Psoas muscle (tissue), 8 donors: ENCODE measurements around the gene ZBTB24. TPM values are rescaled to one million over a fixed set of nuclear protein-coding genes. Genes with fewer than 3 reads are reported as not detected.

Source experiments
- ATAC-seq, 4 donors: fragments of 200-7000 bp; cut with Tn5 transposase; one replicate each; pipeline ENCODE4 v1.9.1; 2020; ENCODE audit warnings: moderate library complexity in 3 of 4, mild to moderate bottlenecking in 2 of 4
- DNase-seq, 2 donors: peaks; one replicate each; pipeline ENCODE4 v3.0.0-alpha.2; 2020
- H3K27ac ChIP-seq: fragments of 200-600 bp; one replicate; pipeline ENCODE4 v1.8.0; 2022
- H3K27me3 ChIP-seq, 3 donors: fragments of 200-600 bp in 1 of 3; one replicate each; pipeline versions ENCODE4 v1.6.1 to v1.8.0; 2013 to 2022; ENCODE audit warnings: low read length in 2 of 3, mild to moderate bottlenecking in 2 of 3, moderate library complexity in 1 of 3; ENCODE audit not compliant: insufficient read depth in 3 of 3
- H3K36me3 ChIP-seq, 2 donors: fragments of 200-600 bp in 1 of 2; one replicate each; pipeline versions ENCODE4 v1.6.1 to v1.8.0; 2013 to 2022; ENCODE audit warnings: low read depth in 1 of 2, mild to moderate bottlenecking in 1 of 2, moderate library complexity in 1 of 2; ENCODE audit not compliant: insufficient read depth in 1 of 2
- H3K4me1 ChIP-seq: fragments of 200-600 bp; one replicate; pipeline ENCODE4 v1.8.0; 2022
- H3K4me3 ChIP-seq: fragments of 200-600 bp; one replicate; pipeline ENCODE4 v1.8.0; 2022; ENCODE audit warnings: mild to moderate bottlenecking
- H3K9me3 ChIP-seq: fragments of 200-600 bp; one replicate; pipeline ENCODE4 v1.8.0; 2022
- WGBS, 3 donors: extraction: QIAGEN DNeasy Blood & Tissue Kit; methylation state at CpG; one replicate each; pipeline versions ENCODE4 v1.1.6 to v1.1.7; 2013; 5-methylcytosine and 5-hydroxymethylcytosine counted together
- intact Hi-C, 2 donors: fragments of 100-400 bp; cut with DNase I; formaldehyde crosslinking; loops; one replicate each; pipeline versions ENCODE4 v1.11.0 to v1.14.2; 2022
- polyA plus RNA-seq, 3 donors: library from polyadenylated mRNA; stranded (reverse); fragments of 200-250 nt; gene quantifications; one replicate each; pipeline ENCODE4 v1.2.3, GENCODE V29; 2013
- total RNA-seq, 4 donors: library from RNA; stranded (reverse); fragmentation: NEBNext Ultra II Directional in 2 of 4; extraction: Animal tissue kit (Norgen Biotek cat#: 25700) in 2 of 4; gene quantifications; one replicate each; pipeline versions ENCODE4 v1.2.1 to v1.2.4, GENCODE V29; 2021 to 2023
- TF ChIP-seq, protein P1 (sequence below): fragments of 200-600 bp; IDR thresholded peaks from one replicate; pipeline ENCODE4 v1.8.0; 2022; ENCODE audit warnings: antibody characterized with exemption
- donor health status: healthy with polysubstance abuse.
- donor health status: DM: no; HTN: no; CAD: no; lungs with moderate emphysema.
- donor health status: Bipolar disorder and iron deficiency.
- donor health status: healthy.
- donor health status: DM: yes; HTN: yes; CAD: no.
- donor health status: DM: no; HTN: no; CAD: no.
- donor health status: DM: no; HTN: no; CAD: no.
- donor health status: DM: yes; HTN: yes; CAD: no.

ZBTB24 gene
- total and polyA plus RNA-seq, 7 donors = 2.3 to 5.8 (median 5.3) TPM

- ATAC-seq (no peak), DNase-seq (no peak)
- TF ChIP-seq, protein P1, sequence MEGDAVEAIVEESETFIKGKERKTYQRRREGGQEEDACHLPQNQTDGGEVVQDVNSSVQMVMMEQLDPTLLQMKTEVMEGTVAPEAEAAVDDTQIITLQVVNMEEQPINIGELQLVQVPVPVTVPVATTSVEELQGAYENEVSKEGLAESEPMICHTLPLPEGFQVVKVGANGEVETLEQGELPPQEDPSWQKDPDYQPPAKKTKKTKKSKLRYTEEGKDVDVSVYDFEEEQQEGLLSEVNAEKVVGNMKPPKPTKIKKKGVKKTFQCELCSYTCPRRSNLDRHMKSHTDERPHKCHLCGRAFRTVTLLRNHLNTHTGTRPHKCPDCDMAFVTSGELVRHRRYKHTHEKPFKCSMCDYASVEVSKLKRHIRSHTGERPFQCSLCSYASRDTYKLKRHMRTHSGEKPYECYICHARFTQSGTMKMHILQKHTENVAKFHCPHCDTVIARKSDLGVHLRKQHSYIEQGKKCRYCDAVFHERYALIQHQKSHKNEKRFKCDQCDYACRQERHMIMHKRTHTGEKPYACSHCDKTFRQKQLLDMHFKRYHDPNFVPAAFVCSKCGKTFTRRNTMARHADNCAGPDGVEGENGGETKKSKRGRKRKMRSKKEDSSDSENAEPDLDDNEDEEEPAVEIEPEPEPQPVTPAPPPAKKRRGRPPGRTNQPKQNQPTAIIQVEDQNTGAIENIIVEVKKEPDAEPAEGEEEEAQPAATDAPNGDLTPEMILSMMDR = no peak
- no peaks in the 10 kb centered on the region for H3K27me3 ChIP-seq
- no peak overlapping the region for H3K4me3 ChIP-seq
- WGBS, 3 donors = 68 to 80% (median 72%) methylated on average over 19 of the region's 19 CpGs
- intact Hi-C loops = no loop called here
- H3K36me3 ChIP-seq = peaks cover 0 to 29% of the 10 kb centered on the region in 2 donors
- no peaks in the 10 kb centered on the region for H3K4me1 ChIP-seq
- no peak overlapping the region for H3K27ac ChIP-seq
- H3K9me3 ChIP-seq = no peaks in the 10 kb centered on the region
These were observed 33.8 kb downstream of the ZBTB24 start for GRCh38 chr6:109449064-109449794.

- H3K9me3 ChIP-seq = no peaks in the 10 kb centered on the region
- H3K4me1 ChIP-seq = no peaks in the 10 kb centered on the region
- no peak overlapping the region for H3K27ac ChIP-seq
- TF ChIP-seq, protein P1 = no peak
- WGBS, 3 donors = 42 to 50% (median 44%) methylated on average over 7 of the region's 7 CpGs
- peak in 1 of 4 donors; percentile 4 for ATAC-seq
- no peak overlapping the region for H3K4me3 ChIP-seq
- intact Hi-C loops = no loop called here
- no peak for DNase-seq
- H3K36me3 ChIP-seq = peaks cover 0 to 29% of the 10 kb centered on the region in 2 donors
- no peaks in the 10 kb centered on the region for H3K27me3 ChIP-seq
These were observed 34.4 kb downstream of the ZBTB24 start for GRCh38 chr6:109448615-109449014.

DNA sequence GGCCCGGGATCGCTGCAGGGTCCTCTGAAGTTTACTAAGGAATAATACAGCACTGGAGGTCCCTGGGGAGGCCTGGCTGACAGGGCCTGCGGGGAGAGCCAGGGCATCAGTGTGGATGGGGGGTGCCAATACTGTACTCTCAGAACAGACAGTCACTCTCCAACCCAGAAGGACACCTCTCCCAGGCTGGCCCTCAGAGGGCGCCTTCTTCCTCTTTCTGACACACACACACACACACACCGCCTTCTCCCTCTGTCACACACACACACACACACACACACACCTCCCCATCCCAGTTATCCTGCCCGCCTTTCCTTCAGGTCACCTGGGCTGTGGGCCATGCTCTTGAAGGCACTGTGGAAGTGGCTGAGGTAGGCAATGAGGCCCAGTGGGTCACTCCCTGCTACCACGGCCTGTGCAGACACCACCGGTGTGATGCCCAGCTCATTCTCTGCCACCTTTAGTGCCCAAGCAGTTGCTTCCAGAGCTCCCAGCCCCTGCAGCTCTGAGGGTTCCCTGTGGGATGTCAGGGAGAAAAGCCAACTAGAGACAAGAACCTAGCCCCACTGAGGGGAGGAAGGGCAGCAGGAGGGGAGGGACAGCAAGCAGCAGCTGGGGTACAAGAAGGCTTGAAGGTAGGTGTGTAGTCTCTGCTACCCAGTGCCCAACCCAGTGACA is 35.0 kb downstream of the ZBTB24 start:
- ATAC-seq (no peak), DNase-seq (no peak)
- WGBS, 3 donors = 78 to 84% (median 82%) methylated on average over 7 to 8 of the region's 8 CpGs
- H3K4me1 ChIP-seq = no peaks in the 10 kb centered on the region
- no peak overlapping the region for H3K4me3 ChIP-seq
- H3K9me3 ChIP-seq = no peaks in the 10 kb centered on the region
- no peak overlapping the region for H3K27ac ChIP-seq
- no peaks in the 10 kb centered on the region for H3K27me3 ChIP-seq
- peaks cover 0 to 29% of the 10 kb centered on the region in 2 donors for H3K36me3 ChIP-seq
- TF ChIP-seq, protein P1 = no peak
- intact Hi-C loops = no loop called here

DNA sequence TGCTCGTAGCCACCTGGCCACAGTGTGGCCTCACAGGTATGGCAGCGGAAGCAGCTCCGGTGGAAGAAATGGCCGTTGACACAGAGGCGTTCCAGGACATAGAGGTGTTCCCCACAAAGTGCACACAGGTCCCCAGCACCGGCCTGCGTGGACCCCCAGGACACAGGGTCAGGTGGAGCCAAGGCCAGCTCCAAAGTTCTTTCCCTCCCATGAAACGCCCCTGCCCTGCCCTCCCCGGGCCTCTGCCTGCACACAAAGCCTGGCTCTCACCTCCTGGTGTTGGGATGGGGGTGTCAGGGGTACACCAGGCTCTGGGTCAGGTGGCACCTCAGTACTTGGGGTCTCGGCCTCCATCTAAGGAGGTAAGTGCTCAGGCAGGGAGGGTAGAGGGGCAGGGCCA is 35.9 kb downstream of the ZBTB24 start:
- Histone ChIP-seq H3K27ac (no peak overlapping the region), H3K9me3 (no peaks in the 10 kb centered on the region), H3K4me1 (peaks cover under 1% of the 10 kb centered on the region), H3K27me3 (no peaks in the 10 kb centered on the region), H3K36me3 (peaks cover 0 to 29% of the 10 kb centered on the region in 2 donors), H3K4me3 (no peak overlapping the region)
- DNase-seq (no peak), ATAC-seq (no peak)
- WGBS, 3 donors = 87 to 95% (median 89%) methylated on average over 10 of the region's 10 CpGs
- intact Hi-C loops = no loop called here
- TF ChIP-seq, protein P1 = no peak
